Retinal pigment epithelial cell (primary cell): ENCODE measurements around the gene SCNN1A.

Source experiments
- DNase-seq: peaks from one replicate; pipeline ENCODE4 v3.0.0-alpha.2; 2010; ENCODE audit warnings: low read depth
- H3K4me3 ChIP-seq: 2 replicates; pipeline ENCODE4 v1.5.1; 2011; ENCODE audit warnings: mild to moderate bottlenecking, low read length, control low read depth, moderate library complexity
- TF ChIP-seq, protein P1 (sequence below): conservative IDR thresholded peaks from 2 replicates; pipeline ENCODE4 v1.5.1; 2011; ENCODE audit warnings: low read depth, low read length, control low read depth, inconsistent platforms

SCNN1A gene

DNA sequence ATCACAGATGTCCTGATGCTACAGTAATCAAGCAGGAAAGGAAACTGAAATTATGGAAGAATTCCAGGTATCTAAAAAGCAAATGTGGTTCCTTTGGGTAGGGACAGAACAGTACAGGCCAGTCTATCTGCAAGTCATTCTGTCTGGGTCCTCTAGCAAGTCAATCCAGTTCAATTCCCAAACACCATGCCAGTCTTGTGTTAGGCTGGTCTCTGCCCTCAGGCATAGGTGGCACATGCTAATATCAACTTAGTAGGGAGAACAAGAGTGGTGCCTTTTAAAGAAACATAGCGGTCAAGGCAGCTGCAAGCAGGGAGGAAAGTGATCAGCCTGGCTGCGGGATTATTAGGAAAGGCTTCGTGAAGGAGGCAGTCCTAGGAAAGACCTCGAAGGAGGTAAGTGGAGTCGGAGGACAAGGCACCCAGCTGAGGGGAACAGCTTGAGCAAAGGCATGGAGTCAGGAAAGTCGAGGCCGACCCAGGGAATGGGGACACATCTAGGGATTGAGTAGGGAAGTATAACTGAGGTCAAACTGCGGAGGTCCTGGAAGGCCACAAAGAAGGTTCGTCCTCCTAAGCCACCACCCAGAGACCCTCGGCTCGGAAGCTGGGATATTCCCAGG, 68.7 kb downstream of the SCNN1A start:
- TF ChIP-seq, protein P1, sequence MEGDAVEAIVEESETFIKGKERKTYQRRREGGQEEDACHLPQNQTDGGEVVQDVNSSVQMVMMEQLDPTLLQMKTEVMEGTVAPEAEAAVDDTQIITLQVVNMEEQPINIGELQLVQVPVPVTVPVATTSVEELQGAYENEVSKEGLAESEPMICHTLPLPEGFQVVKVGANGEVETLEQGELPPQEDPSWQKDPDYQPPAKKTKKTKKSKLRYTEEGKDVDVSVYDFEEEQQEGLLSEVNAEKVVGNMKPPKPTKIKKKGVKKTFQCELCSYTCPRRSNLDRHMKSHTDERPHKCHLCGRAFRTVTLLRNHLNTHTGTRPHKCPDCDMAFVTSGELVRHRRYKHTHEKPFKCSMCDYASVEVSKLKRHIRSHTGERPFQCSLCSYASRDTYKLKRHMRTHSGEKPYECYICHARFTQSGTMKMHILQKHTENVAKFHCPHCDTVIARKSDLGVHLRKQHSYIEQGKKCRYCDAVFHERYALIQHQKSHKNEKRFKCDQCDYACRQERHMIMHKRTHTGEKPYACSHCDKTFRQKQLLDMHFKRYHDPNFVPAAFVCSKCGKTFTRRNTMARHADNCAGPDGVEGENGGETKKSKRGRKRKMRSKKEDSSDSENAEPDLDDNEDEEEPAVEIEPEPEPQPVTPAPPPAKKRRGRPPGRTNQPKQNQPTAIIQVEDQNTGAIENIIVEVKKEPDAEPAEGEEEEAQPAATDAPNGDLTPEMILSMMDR = no peak
- no peak overlapping the region for H3K4me3 ChIP-seq
- DNase-seq = no peak

DNA sequence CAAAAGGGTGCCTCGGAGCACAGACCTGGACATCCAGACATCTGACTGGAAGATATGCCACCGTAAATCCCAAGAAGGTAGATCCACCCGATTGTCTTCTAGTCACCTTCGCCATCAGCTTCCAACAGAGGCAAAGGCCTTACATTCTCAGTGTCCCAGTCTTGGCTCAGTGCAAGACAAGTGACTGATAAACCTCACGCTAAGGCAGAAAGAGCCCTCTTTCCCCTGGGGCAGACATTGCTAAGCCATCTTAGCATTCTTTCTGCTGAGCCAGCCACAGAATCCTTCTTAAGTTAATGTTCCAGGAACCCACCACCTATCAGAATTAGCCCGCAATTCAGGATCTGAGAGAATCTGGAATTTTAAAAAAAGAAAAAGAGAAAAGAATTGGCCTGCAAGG, 69.2 kb downstream of the SCNN1A start:
- H3K4me3 ChIP-seq = no peak overlapping the region
- DNase-seq = no peak
- TF ChIP-seq, protein P1 = no peak

DNA sequence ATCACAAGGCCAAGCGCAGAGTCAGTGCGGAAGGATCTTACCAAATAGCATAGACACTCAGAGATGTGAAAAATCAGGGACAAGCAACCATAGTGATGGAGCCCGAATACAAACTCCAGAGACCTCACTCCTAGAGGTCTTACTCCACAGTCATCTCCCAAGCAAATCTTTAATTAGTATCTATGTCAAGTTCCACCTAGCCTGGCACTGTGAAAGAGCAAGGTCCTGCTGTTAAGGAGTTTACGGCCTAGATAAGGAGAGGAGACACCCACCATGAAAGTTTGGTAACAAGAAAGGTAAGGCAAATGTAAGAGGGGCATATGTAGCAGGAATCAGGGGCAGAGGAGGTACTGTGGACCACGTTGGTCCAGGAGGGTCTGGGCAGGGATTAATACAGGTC, 72.3 kb downstream of the SCNN1A start:
- H3K4me3 ChIP-seq = no peak overlapping the region
- DNase-seq = no peak
- TF ChIP-seq, protein P1 = no peak

DNA sequence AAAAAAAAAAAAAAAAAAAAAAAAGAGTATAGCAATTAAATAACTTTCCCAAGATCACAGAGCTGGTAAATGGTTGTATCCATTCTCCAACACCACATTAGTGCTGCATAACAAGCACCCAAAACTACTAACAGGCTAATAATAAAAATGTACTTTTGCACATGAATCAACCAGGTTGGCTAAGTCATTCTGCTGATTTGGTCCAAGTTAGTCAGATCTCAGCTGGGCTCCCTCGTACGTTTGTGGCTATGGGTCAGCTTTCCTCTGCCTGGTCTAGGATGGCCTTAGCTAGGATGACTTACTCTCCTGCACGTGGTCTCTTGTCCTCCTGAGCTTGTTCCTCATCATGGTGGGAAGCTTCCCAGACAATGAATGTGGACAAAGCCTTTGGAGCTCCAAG, 72.7 kb downstream of the SCNN1A start:
- no peak overlapping the region for H3K4me3 ChIP-seq
- DNase-seq = no peak

DNA sequence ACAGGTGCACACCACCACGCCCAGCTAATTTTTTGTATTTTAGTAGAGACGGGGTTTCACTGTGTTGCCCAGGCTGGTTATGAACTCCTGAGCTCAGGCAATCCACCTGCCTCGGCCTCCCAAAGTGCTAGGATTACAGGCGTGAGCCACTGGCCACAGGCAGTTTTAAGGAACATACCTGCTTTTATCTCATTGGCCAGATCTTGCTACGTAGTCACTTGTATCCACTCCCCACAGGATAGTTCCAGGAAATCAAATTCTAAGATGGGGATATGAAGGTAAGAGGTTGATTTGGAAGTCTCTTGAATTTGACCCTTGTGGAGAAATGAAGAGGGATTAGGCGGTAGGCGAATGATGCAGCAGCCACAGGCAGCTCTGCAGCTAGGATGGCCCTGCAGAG, 73.6 kb downstream of the SCNN1A start:
- no peak for DNase-seq
- no peak overlapping the region for H3K4me3 ChIP-seq
- TF ChIP-seq, protein P1 = no peak

More for the DNA sequence above, 72.7 kb downstream of the SCNN1A start:
- TF ChIP-seq, protein P1 = no peak

DNA sequence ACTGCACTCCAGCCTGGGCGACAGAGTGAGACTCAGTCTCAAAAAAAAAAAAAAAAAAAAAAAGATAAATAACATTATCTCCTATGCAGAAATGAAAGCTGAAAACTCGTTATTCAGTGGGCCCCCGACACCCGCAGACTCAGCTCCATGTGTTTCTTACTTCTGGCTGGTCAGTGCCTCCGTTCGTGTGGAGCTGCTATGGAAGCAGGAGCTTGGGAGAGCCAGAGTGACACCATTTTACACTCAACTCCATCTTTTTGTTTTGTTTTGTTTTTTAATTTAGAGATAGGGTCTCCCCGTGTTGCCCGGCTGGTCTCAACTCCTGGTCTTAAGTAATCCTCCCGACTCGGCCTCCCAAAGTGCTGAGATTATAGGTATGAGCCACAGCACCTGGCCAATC, 78.2 kb downstream of the SCNN1A start:
- no peak overlapping the region for H3K4me3 ChIP-seq
- no peak for DNase-seq
- TF ChIP-seq, protein P1 = no peak
